ENCODE data around the gene COX8A.

The COX8A gene

GRCh38 chr11:64017945-64018224 lies 43.5 kb downstream of the COX8A start:
- no peak overlapping the region for H3K27ac Mint-ChIP-seq
- peaks cover 22% of the 10 kb centered on the region for H3K27me3 Mint-ChIP-seq (ENCODE audit: low read depth)
- no peaks in the 10 kb centered on the region for H3K36me3 Mint-ChIP-seq (ENCODE audit: low read depth)
- no peaks in the 10 kb centered on the region for H3K9me3 Mint-ChIP-seq
- no peak for TF ChIP-seq CTCF (IDR thresholded peaks at IDR 0.05; ENCODE audit: unreplicated experiment in 3 of 3)
- peaks cover 6% of the 10 kb centered on the region for H3K4me1 Mint-ChIP-seq
- H3K4me3 Mint-ChIP-seq: no peak overlapping the region

DNA sequence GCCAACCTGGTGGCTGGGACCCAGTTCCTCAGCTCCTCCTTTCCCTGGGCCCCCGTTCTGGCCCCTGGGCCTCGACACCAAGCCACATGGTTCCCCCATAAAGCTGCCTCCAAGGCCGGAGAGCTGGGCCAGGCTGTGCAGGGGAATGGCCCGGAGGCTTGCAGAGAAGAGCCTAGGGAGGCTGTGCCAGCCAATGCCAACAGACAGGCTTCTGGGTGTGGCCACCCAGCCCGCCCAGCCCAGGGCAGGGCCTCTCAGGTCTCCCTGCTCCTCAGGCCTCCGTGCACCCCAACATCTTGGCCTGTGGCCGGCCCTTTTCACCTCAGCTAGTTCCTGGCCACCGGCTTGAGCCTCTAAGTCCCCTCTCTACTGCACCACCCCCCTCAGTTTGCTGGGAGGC lies 43.9 kb downstream of the COX8A start:
- Mint-ChIP-seq H3K27me3 (ENCODE audit: low read depth) (peaks cover 22% of the 10 kb centered on the region), H3K36me3 (ENCODE audit: low read depth) (no peaks in the 10 kb centered on the region), H3K9me3 (no peaks in the 10 kb centered on the region), H3K27ac (no peak overlapping the region), H3K4me1 (peaks cover 6% of the 10 kb centered on the region), H3K4me3 (no peak overlapping the region)
- no peak for TF ChIP-seq CTCF (IDR thresholded peaks at IDR 0.05; ENCODE audit: unreplicated experiment in 3 of 3)

GRCh38 chr11:64019106-64020037 lies 45.0 kb downstream of the COX8A start:
- TF ChIP-seq CTCF (IDR thresholded peaks at IDR 0.05; ENCODE audit: unreplicated experiment in 3 of 3): no peak
- no peak overlapping the region for H3K4me3 Mint-ChIP-seq
- H3K27ac Mint-ChIP-seq: no peak overlapping the region
- H3K9me3 Mint-ChIP-seq: no peaks in the 10 kb centered on the region
- H3K4me1 Mint-ChIP-seq: peaks cover 13% of the 10 kb centered on the region
- peaks cover 21% of the 10 kb centered on the region for H3K27me3 Mint-ChIP-seq (ENCODE audit: low read depth)
- no peaks in the 10 kb centered on the region for H3K36me3 Mint-ChIP-seq (ENCODE audit: low read depth)

DNA sequence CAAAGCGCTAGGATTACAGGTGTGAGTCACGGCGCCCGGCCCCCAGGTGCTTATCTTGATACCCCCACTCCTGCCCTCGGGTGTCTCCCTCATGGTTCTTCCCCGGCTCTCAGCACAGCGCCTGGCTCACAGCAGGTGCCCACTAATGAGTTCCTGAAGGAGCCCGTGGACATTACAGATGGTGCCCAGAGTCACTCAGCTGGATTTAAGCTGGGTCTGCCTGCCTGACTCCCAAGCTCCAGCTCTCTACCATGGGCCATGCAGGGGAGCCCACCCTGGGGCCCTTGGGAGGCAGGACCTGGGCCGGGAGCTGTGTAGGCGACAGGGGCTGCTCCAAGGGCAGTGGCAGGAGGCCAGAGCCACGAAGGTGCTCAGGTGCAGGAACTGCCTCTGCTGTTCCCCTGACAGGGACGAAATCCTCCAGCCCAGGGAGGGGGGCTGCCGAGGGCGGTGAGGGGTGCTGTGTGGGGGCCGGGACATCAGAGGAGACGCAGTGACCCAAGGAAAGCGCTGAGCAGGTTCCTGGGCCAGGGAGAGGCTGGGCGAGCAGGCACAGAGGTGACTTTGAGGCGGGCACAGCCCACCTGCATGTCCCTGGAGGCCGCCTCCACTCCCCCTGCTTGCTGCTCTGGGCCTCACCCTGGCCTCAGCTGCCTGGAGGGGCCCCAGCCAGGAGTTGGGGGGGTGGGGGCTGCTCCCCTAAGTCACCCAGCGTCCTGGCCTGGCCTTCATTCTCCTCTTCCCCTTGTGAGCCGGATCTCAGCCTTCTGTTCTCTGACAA lies 46.7 kb downstream of the COX8A start:
- peaks cover 13% of the 10 kb centered on the region for H3K27me3 Mint-ChIP-seq (ENCODE audit: low read depth)
- no peak overlapping the region for H3K4me3 Mint-ChIP-seq
- no peaks in the 10 kb centered on the region for H3K9me3 Mint-ChIP-seq
- H3K27ac Mint-ChIP-seq: peak overlapping the region in 1 of 3 experiments; percentile 11
- H3K36me3 Mint-ChIP-seq (ENCODE audit: low read depth): no peaks in the 10 kb centered on the region
- peaks cover 18% of the 10 kb centered on the region for H3K4me1 Mint-ChIP-seq
- no peak for TF ChIP-seq CTCF (IDR thresholded peaks at IDR 0.05; ENCODE audit: unreplicated experiment in 3 of 3)

GRCh38 chr11:64021757-64022093 lies 47.3 kb downstream of the COX8A start:
- no peak for TF ChIP-seq CTCF (IDR thresholded peaks at IDR 0.05; ENCODE audit: unreplicated experiment in 3 of 3)
- Mint-ChIP-seq H3K4me1 (peaks cover 22% of the 10 kb centered on the region), H3K27ac (peak overlapping the region in 1 of 3 experiments; percentile 11), H3K36me3 (ENCODE audit: low read depth) (no peaks in the 10 kb centered on the region), H3K9me3 (no peaks in the 10 kb centered on the region), H3K27me3 (ENCODE audit: low read depth) (peaks cover 13% of the 10 kb centered on the region), H3K4me3 (no peak overlapping the region)

Data from nephron (organoid).